ENCODE data around the gene ATP6V1D.
A peak's percentile ranks its signal among the peaks of the same experiment; 100 is the strongest.

The ATP6V1D gene

GRCh38 chr14:67389811-67390534 is 30.4 kb upstream of the ATP6V1D start:
- TF ChIP-seq, protein P1, sequence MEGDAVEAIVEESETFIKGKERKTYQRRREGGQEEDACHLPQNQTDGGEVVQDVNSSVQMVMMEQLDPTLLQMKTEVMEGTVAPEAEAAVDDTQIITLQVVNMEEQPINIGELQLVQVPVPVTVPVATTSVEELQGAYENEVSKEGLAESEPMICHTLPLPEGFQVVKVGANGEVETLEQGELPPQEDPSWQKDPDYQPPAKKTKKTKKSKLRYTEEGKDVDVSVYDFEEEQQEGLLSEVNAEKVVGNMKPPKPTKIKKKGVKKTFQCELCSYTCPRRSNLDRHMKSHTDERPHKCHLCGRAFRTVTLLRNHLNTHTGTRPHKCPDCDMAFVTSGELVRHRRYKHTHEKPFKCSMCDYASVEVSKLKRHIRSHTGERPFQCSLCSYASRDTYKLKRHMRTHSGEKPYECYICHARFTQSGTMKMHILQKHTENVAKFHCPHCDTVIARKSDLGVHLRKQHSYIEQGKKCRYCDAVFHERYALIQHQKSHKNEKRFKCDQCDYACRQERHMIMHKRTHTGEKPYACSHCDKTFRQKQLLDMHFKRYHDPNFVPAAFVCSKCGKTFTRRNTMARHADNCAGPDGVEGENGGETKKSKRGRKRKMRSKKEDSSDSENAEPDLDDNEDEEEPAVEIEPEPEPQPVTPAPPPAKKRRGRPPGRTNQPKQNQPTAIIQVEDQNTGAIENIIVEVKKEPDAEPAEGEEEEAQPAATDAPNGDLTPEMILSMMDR (IDR thresholded peaks at IDR 0.05) = no peak
- H3K27me3 Mint-ChIP-seq (ENCODE audit: low read depth, poor library complexity) = peaks cover 6% of the 10 kb centered on the region
- H3K9me3 Mint-ChIP-seq = no peaks in the 10 kb centered on the region
- H3K4me1 Mint-ChIP-seq = peaks cover 21% of the 10 kb centered on the region
- no peak overlapping the region for H3K4me3 Mint-ChIP-seq
- H3K36me3 Mint-ChIP-seq (ENCODE audit: low read depth) = peaks cover 13% of the 10 kb centered on the region
- no peak for DNase-seq
- no peak overlapping the region for H3K27ac Mint-ChIP-seq

DNA sequence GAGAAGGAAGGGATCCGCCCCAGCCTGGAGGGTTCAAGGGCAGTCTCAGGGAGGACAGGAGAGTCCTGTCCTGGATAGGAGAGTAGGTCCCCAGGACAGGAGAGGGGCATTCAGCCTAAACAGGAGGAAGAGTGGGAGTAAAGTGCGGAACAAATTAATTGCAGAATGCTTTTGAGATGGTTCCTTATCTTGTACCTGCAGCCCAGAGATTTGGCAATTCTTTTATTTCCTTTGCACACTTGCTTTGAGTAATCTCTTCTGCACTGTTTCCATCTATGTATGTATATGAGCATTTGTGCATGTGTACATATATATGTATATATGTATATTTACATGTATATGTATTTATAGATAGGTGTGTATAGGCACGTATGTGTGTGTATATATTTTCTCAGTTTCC is 29.7 kb upstream of the ATP6V1D start:
- DNase-seq = no peak
- peaks cover 20% of the 10 kb centered on the region for H3K36me3 Mint-ChIP-seq (ENCODE audit: low read depth)
- TF ChIP-seq, protein P1 (IDR thresholded peaks at IDR 0.05) = no peak
- no peak overlapping the region for H3K27ac Mint-ChIP-seq
- peaks cover 14% of the 10 kb centered on the region for H3K4me1 Mint-ChIP-seq
- no peak overlapping the region for H3K4me3 Mint-ChIP-seq
- no peaks in the 10 kb centered on the region for H3K9me3 Mint-ChIP-seq
- H3K27me3 Mint-ChIP-seq (ENCODE audit: low read depth, poor library complexity) = peaks cover 6% of the 10 kb centered on the region

DNA sequence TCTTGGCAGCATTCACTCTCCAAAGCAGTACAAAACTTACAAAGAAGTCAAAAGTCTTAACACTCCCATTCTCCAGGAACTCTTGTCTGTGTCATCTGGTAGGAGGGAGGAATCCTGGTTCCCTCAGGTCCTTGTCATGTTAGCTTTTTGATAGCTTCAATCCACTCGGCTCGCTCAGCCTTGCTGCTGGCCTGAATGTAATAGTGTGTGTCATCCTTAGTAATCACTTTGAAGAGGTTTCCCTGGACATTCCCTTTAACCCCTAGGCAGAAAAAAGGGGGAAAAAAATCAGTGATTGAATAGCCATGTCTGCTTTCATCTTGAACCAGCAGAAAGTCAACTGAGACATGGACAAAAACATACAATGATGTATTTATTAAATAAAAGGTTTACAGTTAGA is 27.6 kb upstream of the ATP6V1D start:
- Mint-ChIP-seq H3K4me3 (no peak overlapping the region), H3K9me3 (no peaks in the 10 kb centered on the region), H3K4me1 (no peaks in the 10 kb centered on the region), H3K27me3 (ENCODE audit: low read depth, poor library complexity) (peaks cover 2% of the 10 kb centered on the region), H3K36me3 (ENCODE audit: low read depth) (peaks cover 38% of the 10 kb centered on the region), H3K27ac (peak overlapping the region; percentile 59)
- no peak for DNase-seq
- TF ChIP-seq, protein P1 (IDR thresholded peaks at IDR 0.05) = no peak

- H3K27ac Mint-ChIP-seq = no peak overlapping the region
- no peak overlapping the region for H3K4me3 Mint-ChIP-seq
- peaks cover 49% of the 10 kb centered on the region for H3K36me3 Mint-ChIP-seq (ENCODE audit: low read depth)
- no peaks in the 10 kb centered on the region for H3K9me3 Mint-ChIP-seq
- no peak for DNase-seq
- TF ChIP-seq, protein P1 (IDR thresholded peaks at IDR 0.05) = no peak
- H3K4me1 Mint-ChIP-seq = no peaks in the 10 kb centered on the region
- H3K27me3 Mint-ChIP-seq (ENCODE audit: low read depth, poor library complexity) = peaks cover 2% of the 10 kb centered on the region
Measured at GRCh38 chr14:67385618-67386017, 26.0 kb upstream of the ATP6V1D start.

GRCh38 chr14:67385120-67385519 is 25.5 kb upstream of the ATP6V1D start:
- Mint-ChIP-seq H3K27ac (no peak overlapping the region), H3K4me1 (no peaks in the 10 kb centered on the region), H3K4me3 (no peak overlapping the region), H3K27me3 (ENCODE audit: low read depth, poor library complexity) (peaks cover 2% of the 10 kb centered on the region), H3K9me3 (no peaks in the 10 kb centered on the region), H3K36me3 (ENCODE audit: low read depth) (peaks cover 54% of the 10 kb centered on the region)
- TF ChIP-seq, protein P1 (IDR thresholded peaks at IDR 0.05) = no peak
- DNase-seq = no peak

- peaks cover 77% of the 10 kb centered on the region for H3K36me3 Mint-ChIP-seq (ENCODE audit: low read depth)
- no peaks in the 10 kb centered on the region for H3K4me1 Mint-ChIP-seq
- H3K27ac Mint-ChIP-seq = no peak overlapping the region
- no peaks in the 10 kb centered on the region for H3K9me3 Mint-ChIP-seq
- TF ChIP-seq, protein P1 (IDR thresholded peaks at IDR 0.05) = no peak
- DNase-seq = no peak
- peaks cover 3% of the 10 kb centered on the region for H3K27me3 Mint-ChIP-seq (ENCODE audit: low read depth, poor library complexity)
- H3K4me3 Mint-ChIP-seq = no peak overlapping the region
Measured at GRCh38 chr14:67377916-67378315, 18.3 kb upstream of the ATP6V1D start.
